GM19438 (cell line): ENCODE data around the gene DTNB.
A peak's percentile ranks its signal among the peaks of the same experiment; 100 is the strongest.

Source experiments
- ATAC-seq: cut with Tn5 transposase; IDR thresholded peaks from one replicate; pipeline ENCODE4 v1.9.1; 2021; ENCODE audit warnings: low read depth; ENCODE audit not compliant: unreplicated experiment

The DTNB gene

GRCh38 chr2:25592766-25593292, 80.5 kb downstream of the DTNB start:
- no peak for ATAC-seq

GRCh38 chr2:25590921-25591505, 82.4 kb downstream of the DTNB start:
- no peak for ATAC-seq

DNA sequence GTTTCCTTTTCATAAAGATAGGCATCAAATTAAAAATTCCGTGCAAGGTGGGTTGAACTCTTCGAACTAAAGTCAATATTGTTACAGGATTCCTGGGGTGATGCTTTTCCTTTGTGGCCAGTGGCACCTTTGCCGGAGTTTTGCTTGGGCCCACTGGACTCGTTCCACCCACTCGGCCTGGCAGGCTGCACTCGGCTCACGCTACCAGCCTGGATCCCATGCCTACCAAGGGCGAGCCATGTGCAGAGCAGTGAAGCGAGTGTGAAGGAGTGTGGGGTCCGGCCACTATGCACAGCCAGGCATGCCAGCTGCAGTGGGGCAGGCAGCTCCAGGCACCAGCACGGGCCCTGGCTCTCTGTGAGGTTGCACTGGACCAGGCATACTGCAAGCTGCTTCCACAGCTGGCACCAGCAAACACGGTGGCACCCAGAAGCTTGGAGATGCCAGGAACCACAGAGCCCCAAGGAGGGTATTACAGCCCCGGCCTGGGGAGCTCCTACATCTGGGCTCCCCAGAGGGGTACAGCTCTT, 83.6 kb downstream of the DTNB start:
- ATAC-seq = no peak

DNA sequence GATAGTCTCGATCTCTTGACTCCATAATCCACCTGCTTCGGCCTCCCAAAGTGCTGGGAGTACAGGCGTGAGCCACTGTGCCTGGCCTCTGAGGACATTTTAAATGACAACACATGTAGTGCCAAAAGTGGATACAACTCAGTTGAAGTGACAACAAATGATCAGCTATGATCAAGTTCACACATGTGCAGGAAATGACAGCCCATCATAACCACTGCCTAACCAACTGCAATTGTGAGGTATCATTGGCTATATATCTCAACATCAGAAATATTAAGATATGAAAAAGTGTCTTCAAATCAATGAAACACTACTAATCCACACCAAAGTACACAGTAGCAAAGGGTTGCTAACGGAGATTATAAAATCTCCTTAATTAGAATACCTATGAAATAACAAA, 84.8 kb downstream of the DTNB start:
- ATAC-seq = no peak

- no peak for ATAC-seq
These were observed 86.0 kb downstream of the DTNB start for GRCh38 chr2:25587361-25587760.

GRCh38 chr2:25586726-25587144, 86.6 kb downstream of the DTNB start:
- ATAC-seq = peak; percentile 60

DNA sequence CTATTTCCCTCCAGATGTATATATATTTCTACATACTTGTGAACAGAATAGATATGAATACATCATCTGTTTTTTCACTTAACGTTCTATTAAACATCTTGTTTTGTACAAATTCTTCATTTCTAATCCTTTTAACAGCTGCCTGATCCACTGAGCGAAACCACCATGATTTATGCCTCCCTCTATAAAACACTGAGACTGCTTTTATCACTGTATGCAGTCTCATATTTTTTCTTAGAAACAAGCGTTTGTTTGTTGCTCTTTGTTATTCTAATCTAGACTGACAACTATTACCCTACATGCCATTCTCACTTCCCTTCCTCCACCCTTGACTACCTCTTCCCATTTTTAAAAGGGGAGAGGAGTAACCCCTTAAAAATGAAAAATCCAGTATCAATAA, 88.2 kb downstream of the DTNB start:
- ATAC-seq = no peak

- no peak for ATAC-seq
These were observed 91.1 kb downstream of the DTNB start for GRCh38 chr2:25582077-25582830.

GRCh38 chr2:25576596-25576995, 96.8 kb downstream of the DTNB start:
- ATAC-seq = no peak

GRCh38 chr2:25572638-25573037, 100.7 kb downstream of the DTNB start:
- no peak for ATAC-seq

DNA sequence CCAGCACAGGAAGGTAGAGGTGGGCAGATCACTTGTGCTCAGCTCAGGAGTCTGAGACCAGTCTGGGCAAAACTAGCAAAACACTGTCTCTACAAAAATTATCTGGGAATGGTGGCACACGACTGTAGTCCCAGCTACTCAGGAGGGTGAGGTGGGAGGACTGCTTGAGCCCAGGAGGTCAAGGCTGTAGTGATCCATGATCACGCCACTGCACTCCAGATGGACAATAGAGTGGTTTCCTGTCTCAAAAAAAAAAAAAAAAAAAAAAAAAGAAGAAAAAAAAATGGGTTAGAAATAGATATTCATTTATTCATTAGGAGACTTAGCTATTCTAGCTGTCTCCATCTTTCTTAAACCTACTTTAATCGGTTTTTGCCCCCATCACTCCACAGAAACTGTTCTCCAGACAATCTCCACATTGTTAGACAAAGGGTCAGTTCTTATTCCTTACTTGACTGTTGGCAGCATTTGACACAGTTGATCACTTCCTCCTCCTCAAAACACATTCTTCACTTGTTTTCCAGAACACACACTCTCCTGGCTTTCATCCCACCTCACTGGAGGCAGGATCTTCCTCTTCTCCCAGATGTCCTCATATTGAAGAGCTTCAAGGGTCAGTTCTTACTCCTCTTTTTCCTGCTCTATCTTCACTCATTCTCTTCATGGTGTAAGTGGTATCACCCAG, 103.1 kb downstream of the DTNB start:
- ATAC-seq = no peak

DNA sequence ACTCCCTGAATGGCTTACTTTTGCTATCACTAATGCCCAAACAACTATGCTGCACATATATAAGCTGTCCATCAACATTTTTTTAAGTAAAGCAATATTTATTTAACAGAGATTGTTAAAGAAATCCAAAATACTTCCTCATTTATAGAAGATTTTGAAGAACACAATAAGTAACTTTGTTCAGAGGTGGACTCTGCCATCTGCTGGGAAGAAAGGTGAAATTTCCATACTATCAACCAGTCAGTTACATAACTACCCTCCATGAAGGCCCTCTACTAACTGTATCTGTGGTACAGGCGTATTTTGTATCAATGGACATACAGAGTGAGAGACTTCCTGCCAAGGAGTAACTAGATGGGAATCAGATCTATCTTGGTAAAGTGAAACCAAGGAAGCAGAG, 106.0 kb downstream of the DTNB start:
- no peak for ATAC-seq

GRCh38 chr2:25566694-25567093, 106.7 kb downstream of the DTNB start:
- peak; percentile 73 for ATAC-seq

DNA sequence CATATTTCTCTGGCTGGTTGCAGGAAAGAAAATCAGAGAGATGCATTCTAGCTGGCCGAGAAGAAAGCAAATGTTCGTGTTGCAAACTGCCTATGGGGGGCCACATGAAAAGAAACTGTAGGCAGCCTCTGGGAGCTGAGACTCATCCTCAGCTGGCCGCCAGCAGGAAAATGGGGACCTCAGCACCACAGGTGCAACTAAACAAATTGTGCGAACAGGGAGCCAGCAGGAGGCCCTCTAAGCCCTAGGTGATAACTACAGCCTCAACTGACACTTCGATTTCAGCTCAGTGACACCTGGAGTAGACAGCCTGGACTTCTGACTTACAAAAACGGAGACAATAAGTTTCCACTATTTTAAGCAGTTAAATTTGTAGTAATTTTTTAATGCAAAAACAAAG, 107.3 kb downstream of the DTNB start:
- no peak for ATAC-seq

GRCh38 chr2:25561136-25561850, 112.1 kb downstream of the DTNB start:
- no peak for ATAC-seq

- ATAC-seq = no peak
These were observed 114.2 kb downstream of the DTNB start for GRCh38 chr2:25559148-25559547.

- no peak for ATAC-seq
These were observed 115.1 kb downstream of the DTNB start for GRCh38 chr2:25558262-25558661.

DNA sequence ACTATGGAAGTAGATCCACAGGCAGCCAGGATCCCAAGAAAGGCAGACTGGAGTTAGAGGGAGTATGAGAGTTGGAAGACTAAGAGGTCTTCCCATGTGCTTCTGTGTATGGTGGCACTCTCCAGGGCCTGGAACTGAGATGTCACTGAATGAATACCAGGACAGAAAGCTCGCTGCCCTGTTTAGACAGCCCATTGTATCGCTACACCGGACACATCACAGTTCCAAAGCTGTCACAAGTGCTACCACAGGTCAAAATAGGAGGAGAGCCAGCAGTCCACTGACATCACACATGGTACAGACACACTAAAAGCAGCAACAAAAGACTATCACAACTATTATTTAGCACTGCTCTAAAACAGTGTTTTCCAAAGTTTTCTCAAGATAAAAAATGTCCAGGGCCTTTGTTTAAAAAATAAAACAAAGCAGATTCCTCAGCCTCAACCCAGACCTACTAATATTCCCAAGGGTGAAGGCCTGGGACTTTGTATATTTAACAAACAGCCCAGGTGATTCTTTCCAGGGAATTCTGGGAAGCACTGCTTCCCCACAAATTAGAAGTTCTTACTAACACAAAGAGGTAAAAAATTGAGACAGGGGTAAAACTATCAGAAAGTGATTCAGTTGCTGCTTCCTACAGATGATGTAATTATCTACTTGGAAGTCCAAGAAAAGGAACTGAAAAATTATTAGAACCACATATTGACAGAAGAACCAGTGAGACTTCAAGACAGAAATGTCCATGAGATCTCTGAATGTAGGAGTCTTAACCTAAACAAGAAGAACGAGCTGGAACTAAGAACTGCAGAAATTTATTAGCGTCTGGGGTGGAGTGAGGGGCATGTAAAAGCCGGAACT, 116.0 kb downstream of the DTNB start:
- no peak for ATAC-seq

- ATAC-seq = no peak
These were observed 121.1 kb downstream of the DTNB start for GRCh38 chr2:25552318-25552717.

DNA sequence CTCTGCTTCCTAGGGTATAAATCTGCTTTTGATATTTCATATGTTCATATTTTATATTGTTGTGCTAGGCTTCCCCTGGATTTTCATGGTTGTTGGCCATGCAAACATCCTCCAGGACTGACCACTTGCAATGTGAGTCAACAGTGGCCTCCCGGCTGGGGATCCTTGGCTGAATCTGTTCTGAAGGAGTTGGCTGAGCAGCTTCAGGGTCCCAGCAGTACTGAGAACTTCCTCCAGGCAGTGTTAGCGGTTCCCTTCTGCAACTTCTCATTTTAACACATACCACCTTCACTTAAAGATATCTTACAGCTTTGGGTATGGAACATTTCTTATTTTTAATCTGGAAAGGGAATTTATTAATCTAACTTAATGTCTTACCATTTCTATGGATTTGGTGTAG, 122.1 kb downstream of the DTNB start:
- ATAC-seq = no peak
